Measurements from ENCODE around the gene ST3GAL5.

The ST3GAL5 gene

DNA sequence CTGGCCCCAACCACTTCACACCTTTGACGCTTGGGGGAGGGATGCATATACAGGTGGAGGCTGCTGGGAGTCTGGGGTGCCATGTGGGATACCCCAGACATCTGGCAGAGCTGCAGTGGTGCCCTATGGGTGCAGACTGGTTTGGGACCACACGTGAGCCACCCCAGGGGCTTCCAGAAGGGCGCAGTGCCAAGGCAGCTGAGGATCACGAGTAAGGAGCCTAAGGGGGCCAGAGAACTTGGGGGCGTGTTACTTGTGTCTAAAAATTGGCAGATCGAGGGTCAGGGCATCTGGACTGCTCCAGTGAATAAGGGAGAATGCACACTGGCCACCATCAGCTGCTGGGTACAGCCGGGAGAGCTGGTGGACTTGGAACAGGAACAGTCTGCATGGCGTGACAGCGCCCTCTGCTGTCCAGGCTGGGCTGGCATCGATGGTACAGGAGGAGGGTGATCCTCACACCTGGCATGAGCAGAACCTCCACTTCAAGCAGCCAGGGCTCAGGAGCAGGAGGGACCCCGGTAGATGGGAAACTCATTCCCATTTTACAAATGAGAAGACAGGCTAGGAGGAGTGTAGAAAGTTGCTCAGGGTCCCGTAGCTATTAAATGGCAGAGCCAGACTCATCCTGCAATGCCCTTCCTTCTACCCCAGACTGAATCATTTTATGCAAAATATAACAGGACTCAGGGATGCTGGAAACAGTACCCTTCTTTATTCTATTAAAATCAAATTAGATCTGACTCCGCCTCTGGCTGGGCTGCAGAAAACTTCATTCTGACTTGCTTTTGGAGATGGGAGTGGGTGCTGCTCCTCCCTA lies 74.6 kb downstream of the ST3GAL5 start:
- no peak overlapping the region for H3K27ac ChIP-seq (ENCODE audit: low read length)

DNA sequence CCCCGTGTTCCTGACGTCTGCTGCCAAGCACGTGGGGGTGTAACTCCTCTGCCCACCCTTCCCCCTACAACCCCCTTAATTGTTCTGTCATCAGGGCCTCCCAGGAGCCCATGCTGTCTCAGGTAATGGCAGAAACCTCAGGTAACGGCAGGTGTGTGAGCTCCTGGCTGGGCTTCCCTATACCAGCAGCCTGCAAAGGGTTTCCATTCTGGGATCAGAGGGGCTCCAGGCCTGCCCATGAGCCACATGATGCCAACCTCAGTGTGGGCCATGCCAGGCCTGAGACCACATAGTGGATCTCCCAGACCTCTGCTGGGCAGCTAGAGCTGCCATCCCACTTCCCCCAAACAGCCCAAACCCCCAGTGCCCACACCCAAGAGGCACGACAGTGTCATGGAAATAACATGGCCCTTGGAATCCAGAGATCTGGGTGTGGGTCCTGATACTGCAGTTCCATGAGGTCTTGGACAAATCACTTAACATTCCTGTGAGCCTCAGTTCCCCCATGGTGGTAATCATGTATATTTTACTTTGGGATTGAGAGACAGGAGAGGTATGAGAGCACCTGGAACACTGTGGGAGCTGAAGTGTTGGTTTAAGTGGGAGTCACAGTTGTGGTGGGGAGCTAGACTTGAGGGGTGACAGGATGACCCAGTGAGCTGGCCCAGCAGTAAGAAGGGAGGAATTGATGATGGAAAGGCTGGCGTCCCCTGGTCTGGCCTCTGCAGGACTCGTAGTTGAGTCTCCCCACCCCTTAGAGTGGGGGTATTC lies 75.4 kb downstream of the ST3GAL5 start:
- Histone ChIP-seq H3K27ac (ENCODE audit: low read length) (no peak overlapping the region), H3K9ac (ENCODE audit: low read length in 2 of 2) (no peak overlapping the region)

More for the DNA sequence above, 74.6 kb downstream of the ST3GAL5 start:
- Histone ChIP-seq H3K9me3 (ENCODE audit: control insufficient read depth in 2 of 2, low read length in 2 of 2) (no peaks in the 10 kb centered on the region), H3K4me3 (ENCODE audit: low read length in 2 of 2) (no peak overlapping the region), H3K9ac (ENCODE audit: low read length in 2 of 2) (no peak overlapping the region), H3K36me3 (ENCODE audit: control insufficient read depth in 2 of 2, insufficient read depth in 2 of 2, low read length in 2 of 2) (no peaks in the 10 kb centered on the region), H3K27me3 (ENCODE audit: control insufficient read depth in 1 of 2, insufficient read depth in 2 of 2, low read length in 2 of 2) (no peaks in the 10 kb centered on the region), H3K4me1 (ENCODE audit: control insufficient read depth, insufficient read depth, low read length) (peaks cover 15% of the 10 kb centered on the region)

DNA sequence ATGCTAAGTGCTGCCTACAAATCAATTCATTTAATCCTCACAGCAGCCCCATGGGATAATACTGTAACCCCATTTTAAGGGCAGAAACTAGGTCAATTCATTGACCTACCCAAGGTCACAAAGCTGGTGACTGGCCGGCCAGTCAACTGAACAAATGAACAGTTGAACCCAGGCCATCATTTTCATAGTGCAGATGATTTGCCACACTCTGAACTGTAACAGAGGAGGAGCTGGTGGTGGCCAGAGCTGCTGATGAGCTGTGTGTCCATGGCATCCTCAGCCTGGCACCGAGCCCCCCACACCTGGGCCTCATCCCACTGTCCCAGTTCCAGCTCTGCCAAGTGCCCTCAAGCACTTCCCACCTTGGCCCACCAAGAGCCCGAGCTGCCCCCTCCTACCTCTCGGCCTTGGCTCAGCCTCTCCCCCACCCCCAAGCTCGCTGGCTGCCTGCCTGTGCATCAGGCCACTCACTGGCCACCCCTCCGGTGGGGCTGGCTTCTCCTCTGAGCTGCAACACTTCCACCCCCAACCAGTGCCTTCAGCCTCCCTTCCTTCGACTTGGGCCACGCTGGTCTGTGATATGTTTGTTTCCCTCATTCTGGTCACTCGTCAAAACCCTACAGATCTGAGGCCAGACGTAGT lies 76.6 kb downstream of the ST3GAL5 start:
- Histone ChIP-seq H3K9me3 (ENCODE audit: control insufficient read depth in 2 of 2, low read length in 2 of 2) (no peaks in the 10 kb centered on the region), H3K4me3 (ENCODE audit: low read length in 2 of 2) (no peak overlapping the region), H3K27ac (ENCODE audit: low read length) (no peak overlapping the region), H3K4me1 (ENCODE audit: control insufficient read depth, insufficient read depth, low read length) (peaks cover 15% of the 10 kb centered on the region), H3K9ac (ENCODE audit: low read length in 2 of 2) (no peak overlapping the region), H3K27me3 (ENCODE audit: control insufficient read depth in 1 of 2, insufficient read depth in 2 of 2, low read length in 2 of 2) (no peaks in the 10 kb centered on the region), H3K36me3 (ENCODE audit: control insufficient read depth in 2 of 2, insufficient read depth in 2 of 2, low read length in 2 of 2) (no peaks in the 10 kb centered on the region)

More for the DNA sequence above, 75.4 kb downstream of the ST3GAL5 start:
- Histone ChIP-seq H3K27me3 (ENCODE audit: control insufficient read depth in 1 of 2, insufficient read depth in 2 of 2, low read length in 2 of 2) (no peaks in the 10 kb centered on the region), H3K4me1 (ENCODE audit: control insufficient read depth, insufficient read depth, low read length) (peaks cover 15% of the 10 kb centered on the region), H3K36me3 (ENCODE audit: control insufficient read depth in 2 of 2, insufficient read depth in 2 of 2, low read length in 2 of 2) (no peaks in the 10 kb centered on the region), H3K9me3 (ENCODE audit: control insufficient read depth in 2 of 2, low read length in 2 of 2) (no peaks in the 10 kb centered on the region), H3K4me3 (ENCODE audit: low read length in 2 of 2) (no peak overlapping the region)

DNA sequence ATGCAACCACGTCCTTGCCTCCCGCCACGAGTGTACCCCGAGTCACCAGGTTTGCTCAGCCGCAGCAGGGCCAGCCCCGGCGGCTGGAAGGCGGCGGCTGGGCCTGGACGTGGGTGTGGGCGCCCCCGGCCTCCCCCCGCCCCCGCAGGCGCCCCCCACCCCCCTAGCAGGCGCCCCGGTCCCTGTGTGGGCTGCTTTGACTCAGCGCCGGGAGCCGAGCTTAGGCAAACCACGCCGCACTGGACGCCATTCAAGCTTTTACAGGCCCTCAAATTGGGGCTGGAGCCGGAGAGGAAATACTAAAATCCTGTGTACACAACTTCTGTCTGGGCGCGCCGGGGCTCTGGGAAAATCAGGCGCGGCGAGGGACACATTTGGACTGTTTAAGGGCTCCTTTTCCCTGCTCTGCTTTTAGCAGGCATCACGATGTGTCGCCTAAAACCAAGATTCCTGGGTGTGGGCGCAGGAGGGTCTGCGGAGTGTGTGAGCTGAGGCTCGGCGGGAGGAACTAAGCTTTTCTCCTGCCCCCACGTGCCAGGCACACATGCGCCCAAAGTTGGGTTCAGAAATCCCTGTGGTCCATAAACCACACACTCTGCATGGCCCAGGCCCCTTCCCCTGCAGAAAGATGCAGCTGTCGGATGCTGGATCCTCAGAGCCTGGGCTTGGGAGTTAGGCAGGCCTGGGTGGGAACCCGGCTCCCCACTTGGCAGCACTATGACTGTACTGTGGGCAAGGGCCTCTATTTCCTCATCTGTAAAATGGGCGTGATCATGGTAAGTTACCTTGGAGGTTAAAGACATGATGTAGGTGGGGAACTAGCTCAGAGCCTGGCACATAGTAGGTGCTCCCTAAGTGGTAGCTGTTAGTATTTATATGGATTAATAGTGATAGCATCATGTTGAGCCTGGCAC lies 77.4 kb downstream of the ST3GAL5 start:
- Histone ChIP-seq H3K9me3 (ENCODE audit: control insufficient read depth in 2 of 2, low read length in 2 of 2) (no peaks in the 10 kb centered on the region), H3K36me3 (ENCODE audit: control insufficient read depth in 2 of 2, insufficient read depth in 2 of 2, low read length in 2 of 2) (no peaks in the 10 kb centered on the region), H3K27me3 (ENCODE audit: control insufficient read depth in 1 of 2, insufficient read depth in 2 of 2, low read length in 2 of 2) (no peaks in the 10 kb centered on the region), H3K9ac (ENCODE audit: low read length in 2 of 2) (peak overlapping the region in 1 of 2 donors; percentile 13), H3K4me3 (ENCODE audit: low read length in 2 of 2) (peak overlapping the region in 1 of 2 donors; percentile 3), H3K27ac (ENCODE audit: low read length) (no peak overlapping the region), H3K4me1 (ENCODE audit: control insufficient read depth, insufficient read depth, low read length) (peaks cover 15% of the 10 kb centered on the region)

DNA sequence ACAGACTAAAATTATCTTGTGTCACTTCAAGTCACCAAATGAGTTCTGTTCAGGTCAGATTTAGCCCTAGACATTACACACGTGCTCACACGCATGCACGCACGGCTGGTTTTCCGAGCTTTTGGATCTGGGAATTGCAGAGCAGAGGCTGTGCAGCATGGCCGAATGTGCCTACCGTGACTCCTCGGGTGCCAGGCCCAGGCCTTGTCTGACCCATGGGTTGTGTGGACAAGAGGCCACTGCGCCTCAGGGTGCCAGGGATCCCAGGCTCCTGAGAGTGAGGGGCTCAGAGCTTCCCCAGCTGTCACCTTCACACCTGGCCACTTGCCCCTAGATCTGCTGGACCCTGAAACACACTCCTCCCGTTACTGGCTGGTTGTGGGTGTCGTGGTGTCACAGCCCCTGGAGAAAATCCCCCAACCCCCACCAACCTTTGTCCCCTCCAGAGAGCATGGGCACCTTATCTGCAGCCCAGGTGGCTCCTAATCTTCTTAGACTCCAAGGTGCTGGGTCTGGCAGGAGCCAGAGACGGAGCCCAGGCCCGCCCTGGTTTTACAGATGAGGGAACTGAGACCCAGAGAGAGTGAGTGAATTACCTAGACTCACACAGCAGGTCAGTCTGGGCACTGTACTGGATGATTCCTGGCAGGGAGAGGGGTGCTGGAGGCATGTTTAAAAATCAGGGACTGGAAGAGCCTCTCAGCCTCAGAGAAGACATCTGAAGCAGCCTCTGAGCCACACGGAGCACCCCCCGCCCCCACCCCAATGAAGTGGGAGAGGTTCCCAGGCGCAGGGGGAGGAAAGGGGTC lies 78.2 kb downstream of the ST3GAL5 start:
- Histone ChIP-seq H3K4me1 (ENCODE audit: control insufficient read depth, insufficient read depth, low read length) (peaks cover 15% of the 10 kb centered on the region), H3K27ac (ENCODE audit: low read length) (no peak overlapping the region), H3K4me3 (ENCODE audit: low read length in 2 of 2) (no peak overlapping the region), H3K9ac (ENCODE audit: low read length in 2 of 2) (no peak overlapping the region), H3K27me3 (ENCODE audit: control insufficient read depth in 1 of 2, insufficient read depth in 2 of 2, low read length in 2 of 2) (no peaks in the 10 kb centered on the region), H3K9me3 (ENCODE audit: control insufficient read depth in 2 of 2, low read length in 2 of 2) (no peaks in the 10 kb centered on the region), H3K36me3 (ENCODE audit: control insufficient read depth in 2 of 2, insufficient read depth in 2 of 2, low read length in 2 of 2) (no peaks in the 10 kb centered on the region)

DNA sequence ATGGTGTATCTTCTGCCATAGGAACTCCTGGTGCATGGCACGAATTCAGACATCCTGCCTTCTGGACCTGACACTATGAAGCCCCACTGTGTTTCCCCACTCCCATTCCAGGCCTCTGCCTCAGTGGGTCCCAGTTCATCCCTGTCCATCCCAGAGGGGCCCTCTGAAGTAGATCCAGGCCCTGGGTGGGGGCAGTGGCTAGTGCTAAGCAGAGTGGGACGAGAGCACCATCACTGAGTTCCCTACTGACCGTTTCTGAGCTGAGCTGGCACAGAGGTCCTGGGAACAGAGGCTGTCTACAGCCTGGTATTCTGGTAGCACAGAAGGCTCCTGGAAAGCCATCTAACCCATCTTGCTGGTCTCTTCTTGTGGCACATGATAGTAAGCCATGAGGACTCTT lies 81.0 kb downstream of the ST3GAL5 start:
- H3K9ac ChIP-seq (ENCODE audit: low read length in 2 of 2), result no peak overlapping the region
- no peak overlapping the region for H3K27ac ChIP-seq (ENCODE audit: low read length)
- peaks cover 11% of the 10 kb centered on the region for H3K4me1 ChIP-seq (ENCODE audit: control insufficient read depth, insufficient read depth, low read length)
- H3K27me3 ChIP-seq (ENCODE audit: control insufficient read depth in 1 of 2, insufficient read depth in 2 of 2, low read length in 2 of 2), result no peaks in the 10 kb centered on the region
- no peaks in the 10 kb centered on the region for H3K36me3 ChIP-seq (ENCODE audit: control insufficient read depth in 2 of 2, insufficient read depth in 2 of 2, low read length in 2 of 2)
- no peak overlapping the region for H3K4me3 ChIP-seq (ENCODE audit: low read length in 2 of 2)
- H3K9me3 ChIP-seq (ENCODE audit: control insufficient read depth in 2 of 2, low read length in 2 of 2), result no peaks in the 10 kb centered on the region

DNA sequence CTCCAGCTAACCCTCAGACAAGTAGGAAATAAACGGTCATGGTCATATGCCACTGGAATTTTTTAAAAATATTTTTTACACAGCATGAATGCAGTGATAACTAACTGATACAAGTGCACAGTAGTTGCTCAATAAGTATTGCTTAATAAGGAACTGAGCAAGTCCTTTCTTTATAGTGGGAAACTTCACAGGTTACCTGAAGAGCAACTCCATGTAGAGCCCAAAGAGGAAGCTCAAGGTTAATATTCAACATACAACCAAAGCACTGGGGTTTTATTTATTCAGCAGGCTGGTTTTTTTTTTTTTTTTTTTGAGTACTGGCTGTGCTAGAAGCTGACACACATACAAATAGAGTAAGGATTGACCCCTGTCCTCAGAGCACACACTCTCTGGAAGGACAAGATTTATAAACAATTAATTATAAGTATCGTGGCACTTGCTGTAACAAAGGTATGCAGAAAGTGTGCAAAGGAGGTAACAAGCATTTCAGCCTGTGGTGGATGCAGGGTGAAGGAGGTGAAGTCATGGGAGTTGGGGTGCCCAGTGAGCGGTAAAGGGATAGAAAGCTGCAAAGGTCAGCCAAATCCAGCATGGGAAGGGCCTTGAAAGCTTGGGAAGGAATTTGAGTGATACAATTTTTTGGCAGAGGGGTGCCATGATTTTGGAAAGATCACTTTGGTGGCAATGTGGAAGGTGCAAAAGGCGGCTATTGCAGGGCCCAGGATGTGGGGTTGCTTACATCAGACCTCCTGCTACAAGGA lies 82.3 kb downstream of the ST3GAL5 start:
- H3K9me3 ChIP-seq (ENCODE audit: control insufficient read depth in 2 of 2, low read length in 2 of 2), result no peaks in the 10 kb centered on the region
- H3K27ac ChIP-seq (ENCODE audit: low read length), result no peak overlapping the region
- no peaks in the 10 kb centered on the region for H3K27me3 ChIP-seq (ENCODE audit: control insufficient read depth in 1 of 2, insufficient read depth in 2 of 2, low read length in 2 of 2)
- H3K9ac ChIP-seq (ENCODE audit: low read length in 2 of 2), result no peak overlapping the region
- no peaks in the 10 kb centered on the region for H3K36me3 ChIP-seq (ENCODE audit: control insufficient read depth in 2 of 2, insufficient read depth in 2 of 2, low read length in 2 of 2)
- H3K4me1 ChIP-seq (ENCODE audit: control insufficient read depth, insufficient read depth, low read length), result peaks cover 8% of the 10 kb centered on the region
- no peak overlapping the region for H3K4me3 ChIP-seq (ENCODE audit: low read length in 2 of 2)

DNA sequence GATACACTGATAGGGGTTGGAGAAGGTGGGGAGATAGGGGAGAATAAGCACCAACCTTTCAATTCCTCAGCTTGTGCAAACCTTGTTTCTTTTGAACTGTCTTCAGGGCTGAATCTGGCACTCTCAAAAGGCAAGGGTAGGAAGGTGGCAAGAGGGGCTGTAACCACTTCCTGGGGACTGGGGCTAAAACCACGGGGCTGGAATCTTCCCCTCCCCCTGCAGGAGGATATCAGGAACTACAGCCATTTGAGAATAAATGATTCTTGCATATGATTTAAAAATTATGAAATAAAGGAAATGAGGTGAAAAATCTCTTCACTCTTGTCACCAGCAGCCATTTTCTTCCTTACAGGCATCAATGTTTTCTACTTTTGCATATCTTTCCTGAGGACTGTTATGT lies 84.2 kb downstream of the ST3GAL5 start:
- no peak overlapping the region for H3K27ac ChIP-seq (ENCODE audit: low read length)
- peaks cover 4 to 6% of the 10 kb centered on the region in 2 donors for H3K9me3 ChIP-seq (ENCODE audit: control insufficient read depth in 2 of 2, low read length in 2 of 2)
- H3K27me3 ChIP-seq (ENCODE audit: control insufficient read depth in 1 of 2, insufficient read depth in 2 of 2, low read length in 2 of 2), result no peaks in the 10 kb centered on the region
- no peaks in the 10 kb centered on the region for H3K36me3 ChIP-seq (ENCODE audit: control insufficient read depth in 2 of 2, insufficient read depth in 2 of 2, low read length in 2 of 2)
- H3K4me3 ChIP-seq (ENCODE audit: low read length in 2 of 2), result no peak overlapping the region
- no peak overlapping the region for H3K9ac ChIP-seq (ENCODE audit: low read length in 2 of 2)
- H3K4me1 ChIP-seq (ENCODE audit: control insufficient read depth, insufficient read depth, low read length), result no peaks in the 10 kb centered on the region

DNA sequence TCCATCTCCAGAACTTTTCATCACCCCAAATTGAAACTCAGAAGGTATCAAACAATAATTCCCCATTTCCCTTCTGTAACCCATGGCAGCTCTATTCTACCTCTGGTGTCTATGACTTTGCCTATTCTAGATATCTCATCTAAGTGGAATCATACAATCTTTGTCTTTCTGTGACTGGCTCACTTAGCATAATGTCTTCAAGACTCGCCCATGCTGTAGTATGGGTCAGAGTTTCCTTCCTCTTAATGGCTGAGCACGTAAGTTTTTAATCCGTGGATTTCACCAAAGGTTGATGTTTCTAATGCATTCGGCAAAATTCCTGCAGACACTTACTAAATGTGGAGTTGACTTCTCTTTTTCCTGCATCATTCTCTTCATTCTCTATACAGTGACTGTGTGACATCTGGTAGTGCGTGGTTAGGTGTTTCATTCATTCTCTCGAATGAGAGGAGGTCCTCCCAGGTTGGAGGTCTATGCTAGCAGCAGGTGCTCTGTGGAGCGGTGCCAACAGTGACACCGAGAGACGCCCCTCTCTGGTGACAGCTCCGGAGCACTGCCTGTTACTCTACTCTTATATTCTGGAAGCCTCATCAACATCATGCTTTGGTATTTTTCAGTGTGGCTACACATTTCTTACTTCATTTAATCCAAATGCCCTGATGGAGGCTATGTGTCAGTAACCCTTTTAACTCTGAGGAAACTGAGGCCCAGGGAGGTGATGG lies 84.9 kb downstream of the ST3GAL5 start:
- Histone ChIP-seq H3K4me3 (ENCODE audit: low read length in 2 of 2) (no peak overlapping the region), H3K4me1 (ENCODE audit: control insufficient read depth, insufficient read depth, low read length) (no peaks in the 10 kb centered on the region), H3K27ac (ENCODE audit: low read length) (no peak overlapping the region), H3K9me3 (ENCODE audit: control insufficient read depth in 2 of 2, low read length in 2 of 2) (peaks cover 4 to 6% of the 10 kb centered on the region in 2 donors), H3K27me3 (ENCODE audit: control insufficient read depth in 1 of 2, insufficient read depth in 2 of 2, low read length in 2 of 2) (no peaks in the 10 kb centered on the region), H3K36me3 (ENCODE audit: control insufficient read depth in 2 of 2, insufficient read depth in 2 of 2, low read length in 2 of 2) (no peaks in the 10 kb centered on the region), H3K9ac (ENCODE audit: low read length in 2 of 2) (no peak overlapping the region)

Data from stomach smooth muscle (tissue), 2 donors.